ENCODE measurements around the gene GPR89A.

DNA sequence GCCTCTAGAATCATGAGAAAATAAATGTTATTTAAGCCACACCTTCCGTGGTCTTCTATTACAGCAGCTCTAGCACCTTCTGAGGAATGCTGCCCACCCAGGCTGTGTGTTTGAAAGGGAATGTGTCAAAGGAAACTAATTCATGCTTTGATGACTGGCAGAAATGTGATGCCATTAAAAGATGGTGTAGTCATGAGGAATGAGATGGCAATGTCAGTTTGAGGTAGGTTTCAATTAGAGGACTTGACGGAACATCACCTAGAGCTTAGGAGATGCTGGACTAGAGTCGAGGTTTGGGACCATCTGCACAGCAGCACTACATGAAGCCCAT lies 88.8 kb downstream of the GPR89A start:
- TF ChIP-seq, protein P1, sequence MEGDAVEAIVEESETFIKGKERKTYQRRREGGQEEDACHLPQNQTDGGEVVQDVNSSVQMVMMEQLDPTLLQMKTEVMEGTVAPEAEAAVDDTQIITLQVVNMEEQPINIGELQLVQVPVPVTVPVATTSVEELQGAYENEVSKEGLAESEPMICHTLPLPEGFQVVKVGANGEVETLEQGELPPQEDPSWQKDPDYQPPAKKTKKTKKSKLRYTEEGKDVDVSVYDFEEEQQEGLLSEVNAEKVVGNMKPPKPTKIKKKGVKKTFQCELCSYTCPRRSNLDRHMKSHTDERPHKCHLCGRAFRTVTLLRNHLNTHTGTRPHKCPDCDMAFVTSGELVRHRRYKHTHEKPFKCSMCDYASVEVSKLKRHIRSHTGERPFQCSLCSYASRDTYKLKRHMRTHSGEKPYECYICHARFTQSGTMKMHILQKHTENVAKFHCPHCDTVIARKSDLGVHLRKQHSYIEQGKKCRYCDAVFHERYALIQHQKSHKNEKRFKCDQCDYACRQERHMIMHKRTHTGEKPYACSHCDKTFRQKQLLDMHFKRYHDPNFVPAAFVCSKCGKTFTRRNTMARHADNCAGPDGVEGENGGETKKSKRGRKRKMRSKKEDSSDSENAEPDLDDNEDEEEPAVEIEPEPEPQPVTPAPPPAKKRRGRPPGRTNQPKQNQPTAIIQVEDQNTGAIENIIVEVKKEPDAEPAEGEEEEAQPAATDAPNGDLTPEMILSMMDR (conservative IDR thresholded peaks at IDR 0.05) = no peak
- no peak for TF ChIP-seq ZFX (IDR thresholded peaks at IDR 0.05)
